Loucy (cell line): ENCODE data around the gene PHF12.

Experiments
- H2AFZ ChIP-seq: fragments of 200-600 bp; sonication (generic); 2 replicates; pipeline ENCODE4 v1.6.0; 2016; ENCODE audit warnings: antibody characterized with exemption, mild to moderate bottlenecking, low read length, moderate library complexity
- H3F3A ChIP-seq: fragments of 200-600 bp; 2 replicates; pipeline ENCODE4 v1.6.0; 2016; ENCODE audit warnings: antibody characterized with exemption, low read depth, mild to moderate bottlenecking
- H3K27me3 ChIP-seq: fragments of 200-600 bp; sonication (generic); 2 replicates; pipeline ENCODE4 v1.6.1; 2014; ENCODE audit warnings: low read length, mild to moderate bottlenecking; ENCODE audit not compliant: insufficient read depth, poor library complexity, severe bottlenecking
- H3K36me3 ChIP-seq: fragments of 200-600 bp; sonication (generic); 2 replicates; pipeline ENCODE4 v1.6.1; 2016; ENCODE audit warnings: low read length; ENCODE audit not compliant: insufficient read depth
- H3K4me1 ChIP-seq: fragments of 200-600 bp; sonication (generic); 2 replicates; pipeline ENCODE4 v1.5.1; 2014; ENCODE audit warnings: low read length, mild to moderate bottlenecking; ENCODE audit not compliant: insufficient read depth, poor library complexity, severe bottlenecking
- H3K4me2 ChIP-seq: fragments of 200-600 bp; sonication (generic); 2 replicates; pipeline ENCODE4 v1.6.0; 2014; ENCODE audit warnings: antibody characterized with exemption, low read length, low read depth, mild to moderate bottlenecking; ENCODE audit not compliant: poor library complexity, severe bottlenecking
- H3K4me3 ChIP-seq: fragments of 200-600 bp; sonication (generic); 2 replicates; pipeline ENCODE4 v1.5.1; 2014; ENCODE audit warnings: low read length, mild to moderate bottlenecking, mixed read lengths; ENCODE audit not compliant: poor library complexity, severe bottlenecking
- H3K79me2 ChIP-seq: fragments of 200-600 bp; sonication (generic); 2 replicates; pipeline ENCODE4 v1.6.1; 2014; ENCODE audit warnings: low read length; ENCODE audit not compliant: insufficient read depth
- H3K9ac ChIP-seq: fragments of 200-600 bp; sonication (generic); 2 replicates; pipeline ENCODE4 v1.6.0; 2014; ENCODE audit warnings: mild to moderate bottlenecking, low read depth, low read length, moderate library complexity; ENCODE audit not compliant: poor library complexity, severe bottlenecking
- H3K9me2 ChIP-seq: fragments of 200-600 bp; sonication (generic); replicated peaks from 2 replicates; pipeline ENCODE4 v1.6.1; 2016; ENCODE audit warnings: low read depth, low read length, mixed read lengths
- H3K9me3 ChIP-seq: fragments of 200-600 bp; sonication (generic); 2 replicates; pipeline ENCODE4 v1.6.1; 2014; ENCODE audit warnings: mild to moderate bottlenecking, antibody characterized with exemption, low read length, low read depth; ENCODE audit not compliant: insufficient read depth
- H4K20me1 ChIP-seq: fragments of 200-600 bp; sonication (generic); 2 replicates; pipeline ENCODE4 v1.6.0; 2014; ENCODE audit warnings: antibody characterized with exemption, low read length, mild to moderate bottlenecking; ENCODE audit not compliant: insufficient read depth, poor library complexity, severe bottlenecking
- CTCF ChIP-seq: fragments of 200-600 bp; sonication (generic); conservative IDR thresholded peaks from 2 replicates; pipeline ENCODE4 v1.5.1; 2014; ENCODE audit warnings: mild to moderate bottlenecking, antibody characterized with exemption, low read length
- EZH2phosphoT487 ChIP-seq: fragments of 200-600 bp; IDR thresholded peaks from 2 replicates; pipeline ENCODE4 v1.6.1; 2018; ENCODE audit warnings: antibody characterized with exemption, mild to moderate bottlenecking, moderate library complexity, borderline replicate concordance

PHF12 gene

GRCh38 chr17:28960256-28961061, 9.1 kb upstream of the PHF12 start:
- Histone ChIP-seq H3F3A (no peaks in the 10 kb centered on the region), H4K20me1 (no peaks in the 10 kb centered on the region), H3K36me3 (no peaks in the 10 kb centered on the region), H3K79me2 (no peaks in the 10 kb centered on the region), H2AFZ (no peak overlapping the region), H3K9me2 (no peaks in the 10 kb centered on the region), H3K27me3 (no peaks in the 10 kb centered on the region), H3K9me3 (no peaks in the 10 kb centered on the region), H3K4me3 (no peak overlapping the region), H3K4me2 (no peak overlapping the region), H3K9ac (no peak overlapping the region), H3K4me1 (no peaks in the 10 kb centered on the region)
- TF ChIP-seq CTCF = no peak
- TF ChIP-seq EZH2phosphoT487 = no peak

- no peaks in the 10 kb centered on the region for H3K9me2 ChIP-seq
- no peak for TF ChIP-seq CTCF
- no peak for TF ChIP-seq EZH2phosphoT487
- H3K4me3 ChIP-seq = no peak overlapping the region
- H3K36me3 ChIP-seq = no peaks in the 10 kb centered on the region
- no peaks in the 10 kb centered on the region for H4K20me1 ChIP-seq
- H3K4me1 ChIP-seq = no peaks in the 10 kb centered on the region
- no peaks in the 10 kb centered on the region for H3K9me3 ChIP-seq
- no peaks in the 10 kb centered on the region for H3K27me3 ChIP-seq
- H3F3A ChIP-seq = no peaks in the 10 kb centered on the region
- no peak overlapping the region for H3K4me2 ChIP-seq
- H2AFZ ChIP-seq = no peak overlapping the region
- H3K79me2 ChIP-seq = no peaks in the 10 kb centered on the region
- H3K9ac ChIP-seq = no peak overlapping the region
Observed at GRCh38 chr17:28959471-28959871, 8.2 kb upstream of the PHF12 start.

- Histone ChIP-seq H3K9me3 (no peaks in the 10 kb centered on the region), H2AFZ (no peak overlapping the region), H3K4me2 (no peak overlapping the region), H3K4me1 (no peaks in the 10 kb centered on the region), H3K9ac (no peak overlapping the region), H3K79me2 (no peaks in the 10 kb centered on the region), H3K9me2 (no peaks in the 10 kb centered on the region), H3K27me3 (no peaks in the 10 kb centered on the region), H3F3A (no peaks in the 10 kb centered on the region), H3K36me3 (no peaks in the 10 kb centered on the region), H3K4me3 (no peak overlapping the region), H4K20me1 (no peaks in the 10 kb centered on the region)
- TF ChIP-seq CTCF = no peak
- TF ChIP-seq EZH2phosphoT487 = no peak
Observed at GRCh38 chr17:28958820-28959455, 7.6 kb upstream of the PHF12 start.
